PC-9 (cell line): ENCODE data around the gene UBA52. TPM values are rescaled to one million over a fixed set of nuclear protein-coding genes. Genes with fewer than 3 reads are reported as not detected.

Experiments used
- BruUV-seq: library from RNA; stranded (reverse); fragments of 400-500 nt; replicated peaks from 2 replicates; lab custom pipeline; 2021; lab: Mats Ljungman, UMichigan
- CTCF ChIA-PET: fragments of 300-600 bp; sonication (Branson Sonifier 250); formaldehyde crosslinking; loops from one replicate; lab custom pipeline; 2022; ENCODE audit warnings: antibody characterized with exemption; lab: Charles Lee
- POLR2A ChIA-PET: fragments of 300-600 bp; sonication (Branson Sonifier 250); formaldehyde crosslinking; loops from one replicate; lab custom pipeline; 2022; ENCODE audit warnings: antibody characterized with exemption; ENCODE audit not compliant: unreplicated experiment; lab: Charles Lee
- DNase-seq, 2 experiments: peaks; one replicate each; pipeline versions ENCODE4 v3.0.0 to v3.0.0-alpha.2; 2015 to 2022; ENCODE audit warnings: mixed read lengths in 1 of 2
- H2AFZ ChIP-seq: fragments of 200-600 bp; sonication (generic); 2 replicates; pipeline ENCODE4 v1.8.1; 2017; ENCODE audit warnings: antibody characterized with exemption
- H3F3A ChIP-seq: fragments of 200-600 bp; sonication (generic); 2 replicates; pipeline ENCODE4 v1.8.1; 2017; ENCODE audit warnings: antibody characterized with exemption, mild to moderate bottlenecking, low read depth; ENCODE audit not compliant: insufficient read depth
- H3K27ac ChIP-seq: fragments of 200-600 bp; sonication (generic); 2 replicates; pipeline ENCODE4 v1.6.1; 2016; ENCODE audit warnings: mixed run types
- H3K27me3 ChIP-seq: fragments of 200-600 bp; sonication (generic); 2 replicates; pipeline ENCODE4 v1.6.1; 2016; ENCODE audit warnings: low read depth, mixed run types; ENCODE audit not compliant: insufficient read depth
- H3K36me3 ChIP-seq: fragments of 200-600 bp; sonication (generic); 2 replicates; pipeline ENCODE4 v1.6.1; 2016; ENCODE audit warnings: low read depth, mixed run types
- H3K4me1 ChIP-seq: fragments of 200-600 bp; sonication (generic); replicated peaks from 2 replicates; pipeline ENCODE4 v1.6.1; 2016; ENCODE audit warnings: mixed run types; ENCODE audit not compliant: insufficient read depth
- H3K4me2 ChIP-seq: fragments of 200-600 bp; sonication (generic); 2 replicates; pipeline ENCODE4 v1.6.1; 2017; ENCODE audit warnings: mixed run types
- H3K4me3 ChIP-seq: fragments of 200-600 bp; sonication (generic); 2 replicates; pipeline ENCODE4 v1.6.1; 2016; ENCODE audit warnings: mixed run types
- H3K79me2 ChIP-seq: fragments of 200-600 bp; sonication (generic); 2 replicates; pipeline ENCODE4 v1.6.1; 2017; ENCODE audit warnings: low read depth, mixed run types
- H3K9me2 ChIP-seq: fragments of 200-600 bp; sonication (generic); 2 replicates; pipeline ENCODE4 v1.8.1; 2017; ENCODE audit warnings: mild to moderate bottlenecking; ENCODE audit not compliant: insufficient read depth
- H3K9me3 ChIP-seq: fragments of 200-600 bp; sonication (generic); 2 replicates; pipeline ENCODE4 v1.8.1; 2016; ENCODE audit warnings: low read depth; ENCODE audit not compliant: insufficient read depth
- H4K20me1 ChIP-seq: fragments of 200-600 bp; sonication (generic); 2 replicates; pipeline ENCODE4 v1.8.1; 2017; ENCODE audit not compliant: insufficient read depth
- CTCF ChIP-seq: fragments of 200-600 bp; sonication (generic); conservative IDR thresholded peaks from 2 replicates; pipeline ENCODE4 v1.6.1; 2017; ENCODE audit warnings: mixed run types, antibody characterized with exemption, mild to moderate bottlenecking, moderate library complexity
- EZH2 ChIP-seq: fragments of 200-600 bp; sonication (generic); IDR thresholded peaks from 2 replicates; pipeline ENCODE4 v1.8.0; 2017; ENCODE audit warnings: antibody characterized with exemption, low read depth
- intact Hi-C: fragments of 100-400 bp; cut with micrococcal nuclease; formaldehyde crosslinking; loops from one replicate; pipeline ENCODE4 v1.10.0; 2022; ENCODE audit not compliant: unreplicated experiment
- total RNA-seq: library from RNA; stranded (reverse); gene quantifications from 2 replicates; pipeline ENCODE4 v1.2.3, GENCODE V29; 2021

UBA52 gene
- total RNA-seq, 1 experiment from 2014 or later: 1,141 TPM

- Histone ChIP-seq H3K27me3 (no peaks in the 10 kb centered on the region), H3K4me1 (no peaks in the 10 kb centered on the region), H2AFZ (no peak overlapping the region), H3K9me2 (no peaks in the 10 kb centered on the region), H3K4me3 (no peak overlapping the region), H3F3A (peaks cover 4% of the 10 kb centered on the region; the same call in 1 of the 2 replicates), H4K20me1 (no peaks in the 10 kb centered on the region), H3K36me3 (peaks cover 32% of the 10 kb centered on the region), H3K27ac (no peak overlapping the region), H3K9me3 (no peaks in the 10 kb centered on the region), H3K4me2 (no peak overlapping the region), H3K79me2 (peaks cover 5% of the 10 kb centered on the region; the same call in 1 of the 2 replicates)
- no peak for DNase-seq
- ChIA-PET CTCF (no interaction called here), POLR2A (no interaction called here)
- no peak for TF ChIP-seq CTCF
- TF ChIP-seq EZH2: no peak
- intact Hi-C loops: no loop called here
- BruUV-seq: no TSS peak
Measured at GRCh38 chr19:18536475-18536874, 35.2 kb upstream of the UBA52 start.

GRCh38 chr19:18537431-18537830, 34.2 kb upstream of the UBA52 start:
- Histone ChIP-seq H3K27me3 (no peaks in the 10 kb centered on the region), H3F3A (peaks cover 4% of the 10 kb centered on the region; the same call in 1 of the 2 replicates), H3K36me3 (peaks cover 32% of the 10 kb centered on the region), H3K4me3 (no peak overlapping the region), H2AFZ (no peak overlapping the region), H3K9me2 (no peaks in the 10 kb centered on the region), H4K20me1 (no peaks in the 10 kb centered on the region), H3K79me2 (peaks cover 15% of the 10 kb centered on the region), H3K27ac (no peak overlapping the region), H3K4me2 (no peak overlapping the region), H3K9me3 (no peaks in the 10 kb centered on the region), H3K4me1 (peaks cover 4% of the 10 kb centered on the region; the same call in 1 of the 2 replicates)
- intact Hi-C loops: no loop called here
- DNase-seq: no peak
- TF ChIP-seq CTCF: no peak
- TF ChIP-seq EZH2: no peak
- CTCF ChIA-PET: no interaction called here
- POLR2A ChIA-PET: no interaction called here
- BruUV-seq: no TSS peak

GRCh38 chr19:18538115-18538514, 33.5 kb upstream of the UBA52 start:
- no TSS peak for BruUV-seq
- Histone ChIP-seq H3K36me3 (peaks cover 32% of the 10 kb centered on the region), H2AFZ (no peak overlapping the region), H3K9me3 (no peaks in the 10 kb centered on the region), H3K79me2 (peaks cover 17% of the 10 kb centered on the region), H3K9me2 (no peaks in the 10 kb centered on the region), H3K27ac (no peak overlapping the region), H3F3A (peaks cover 4% of the 10 kb centered on the region; the same call in 1 of the 2 replicates), H3K4me2 (no peak overlapping the region), H3K4me3 (no peak overlapping the region), H3K4me1 (peaks cover 4% of the 10 kb centered on the region; the same call in 1 of the 2 replicates), H3K27me3 (no peaks in the 10 kb centered on the region), H4K20me1 (no peaks in the 10 kb centered on the region)
- ChIA-PET POLR2A (no interaction called here), CTCF (no interaction called here)
- no peak for DNase-seq
- intact Hi-C loops: no loop called here
- no peak for TF ChIP-seq CTCF
- no peak for TF ChIP-seq EZH2
